ENCODE measurements around the gene ATP2C1.

GRCh38 chr3:130844462-130844861 is 49.4 kb upstream of the ATP2C1 start:
- TF ChIP-seq CTCF (conservative IDR thresholded peaks at IDR 0.05; ENCODE audit: low read depth in 2 of 2), result no peak
- TF ChIP-seq REST (IDR thresholded peaks at IDR 0.05; ENCODE audit: unreplicated experiment), result no peak
- no peak for TF ChIP-seq EZH2phosphoT487 (IDR thresholded peaks at IDR 0.05; ENCODE audit: unreplicated experiment)
- TF ChIP-seq POLR2AphosphoS5 (IDR thresholded peaks at IDR 0.05; ENCODE audit: low read depth), result no peak
- TF ChIP-seq EZH2 (IDR thresholded peaks at IDR 0.05; ENCODE audit: low read depth, unreplicated experiment), result no peak
- TF ChIP-seq CREB1 (CRISPR knock-in tag; IDR thresholded peaks at IDR 0.05; ENCODE audit: low read depth), result no peak
- TF ChIP-seq JUNB (IDR thresholded peaks at IDR 0.05; ENCODE audit: unreplicated experiment), result no peak
- TF ChIP-seq NANOG (IDR thresholded peaks at IDR 0.05; ENCODE audit: borderline replicate concordance), result no peak
- no peak for TF ChIP-seq STAT1 (IDR thresholded peaks at IDR 0.05; ENCODE audit: unreplicated experiment)
- no peak for TF ChIP-seq ZNF331 (CRISPR knock-in tag; IDR thresholded peaks at IDR 0.05; ENCODE audit: low read depth)

All from GM23338 (cell line).